Globus pallidus (tissue), 1 donor: ENCODE results near the gene CXCR4.

ENCODE experiments used
- DNase-seq: peaks from one replicate; pipeline ENCODE4 v3.0.0-alpha.2; 2015; ENCODE audit warnings: low spot score

CXCR4 gene

GRCh38 chr2:136117909-136118818 is at the start of gene CXCR4:
TSS of gene CXCR4 (minus strand) at chr2:136118149. CDS start at chr2:136118060, 89 bp downstream.
- peak; percentile 73 for DNase-seq

- DNase-seq = no peak
These were observed 46.4 kb upstream of the CXCR4 start for GRCh38 chr2:136164280-136164776.

- DNase-seq = no peak
These were observed 44.5 kb upstream of the CXCR4 start for GRCh38 chr2:136162438-136162837.

DNA sequence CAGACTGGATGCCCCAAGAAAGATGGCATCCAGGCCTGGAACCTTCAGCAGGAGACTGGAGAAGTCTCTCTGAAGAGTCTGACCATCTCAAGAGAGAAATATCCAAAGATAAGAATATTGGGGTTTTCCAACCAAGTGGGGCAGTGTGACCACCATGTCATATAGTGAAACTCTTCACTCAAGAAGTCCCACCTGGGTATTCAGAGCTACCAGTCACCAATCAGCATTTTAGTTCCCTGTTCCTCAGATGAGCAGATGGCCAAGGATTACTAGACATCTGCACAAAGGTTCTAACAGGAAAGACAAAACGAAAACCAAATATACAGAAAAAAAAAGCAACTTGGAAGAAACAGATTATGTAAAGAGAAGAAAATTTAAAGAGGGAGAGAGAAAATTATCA is 38.5 kb upstream of the CXCR4 start:
- DNase-seq = no peak

GRCh38 chr2:136154384-136154783 is 36.4 kb upstream of the CXCR4 start:
- no peak for DNase-seq

DNA sequence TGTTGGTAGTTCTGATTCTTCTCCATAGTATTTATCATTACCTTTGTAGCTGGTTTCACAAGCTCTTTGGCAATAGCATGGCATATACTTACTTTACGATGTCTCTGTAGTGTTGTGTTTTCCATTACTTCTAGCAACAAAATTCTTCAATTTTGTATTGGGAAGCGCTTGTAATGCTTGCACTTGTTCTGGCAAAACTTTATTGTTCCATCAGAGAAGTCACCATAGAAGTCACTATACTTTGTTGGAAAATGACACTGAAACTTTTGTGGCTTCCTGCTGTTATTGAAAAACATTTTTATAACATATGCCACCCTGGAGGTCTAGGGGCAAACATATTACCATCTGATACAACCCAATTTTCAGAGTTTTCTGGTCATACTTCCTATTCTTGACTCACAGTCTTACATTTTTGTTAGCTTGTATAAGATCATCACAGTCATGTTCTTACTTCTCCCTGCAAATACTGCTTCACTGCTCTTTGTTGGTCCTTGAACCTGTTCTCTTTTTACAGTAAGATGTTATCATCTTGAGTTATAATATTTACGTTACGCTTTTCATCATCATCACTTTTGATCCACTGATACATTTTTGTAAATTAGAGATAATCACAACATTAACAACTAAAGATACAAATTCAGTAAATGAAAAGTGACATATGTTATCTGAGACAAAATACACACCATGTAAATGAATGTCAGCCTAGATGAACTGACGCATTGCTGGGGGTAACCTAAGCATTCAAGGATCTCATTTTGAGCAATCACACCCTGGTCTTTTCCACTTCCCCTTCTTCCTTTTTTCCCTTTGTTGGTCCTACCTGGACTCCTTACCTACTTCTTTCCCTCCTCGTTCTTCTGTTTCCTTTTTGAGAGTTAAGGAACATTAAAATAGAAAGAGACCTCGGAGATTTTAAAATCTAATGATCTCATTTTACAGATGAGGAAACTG is 33.3 kb upstream of the CXCR4 start:
- DNase-seq = no peak

DNA sequence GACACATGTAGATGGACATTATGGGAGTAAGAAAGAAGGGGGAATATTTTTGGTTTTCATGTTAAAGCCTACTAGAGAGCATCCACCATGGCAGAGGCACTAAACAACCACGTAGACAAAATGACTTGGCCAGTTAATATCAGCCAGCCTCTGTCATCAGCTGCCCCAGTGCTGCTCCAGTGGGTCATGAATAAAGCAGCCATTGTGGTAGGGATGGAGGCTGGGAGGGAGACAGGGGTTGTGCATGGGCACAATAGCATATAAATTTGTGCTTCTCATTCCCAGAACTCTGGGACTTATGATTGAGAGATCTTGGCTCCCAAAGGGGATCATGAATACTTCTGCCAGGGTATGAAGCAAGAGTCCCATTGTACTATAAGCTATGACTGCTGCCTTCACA is 31.1 kb upstream of the CXCR4 start:
- peak; percentile 66 for DNase-seq

- DNase-seq = no peak
These were observed 28.6 kb upstream of the CXCR4 start for GRCh38 chr2:136146564-136146963.

- no peak for DNase-seq
These were observed 25.9 kb upstream of the CXCR4 start for GRCh38 chr2:136143603-136144451.

DNA sequence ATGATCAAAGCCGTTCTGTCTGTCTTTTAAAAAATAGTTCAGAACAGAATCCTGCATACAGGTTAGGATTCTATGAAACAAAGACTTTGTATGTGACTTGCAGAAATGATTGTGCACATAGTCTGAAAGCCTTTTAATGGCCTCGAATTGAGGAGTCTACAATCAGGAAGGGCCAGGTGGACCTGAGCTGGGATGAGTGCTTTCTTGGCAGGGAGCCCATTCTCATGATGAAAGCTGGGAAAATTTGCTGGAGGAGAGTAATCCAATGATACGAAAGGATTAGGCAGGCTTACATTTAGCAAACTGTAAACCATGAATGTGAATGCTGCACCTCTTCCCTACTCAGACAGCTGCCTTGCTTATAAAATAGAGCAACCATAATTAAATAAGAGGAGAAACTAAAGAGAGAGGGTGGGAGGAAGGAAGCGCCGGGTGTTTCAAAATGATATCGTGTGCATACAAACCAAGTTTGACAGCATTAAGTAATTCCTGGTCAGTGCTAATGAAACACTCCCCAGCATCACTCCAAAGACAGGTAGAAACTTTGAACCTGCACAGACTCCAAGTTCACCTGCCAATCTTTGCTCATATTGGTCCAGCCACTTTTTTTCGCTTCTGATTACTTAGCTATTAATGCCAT is 23.7 kb upstream of the CXCR4 start:
- no peak for DNase-seq

DNA sequence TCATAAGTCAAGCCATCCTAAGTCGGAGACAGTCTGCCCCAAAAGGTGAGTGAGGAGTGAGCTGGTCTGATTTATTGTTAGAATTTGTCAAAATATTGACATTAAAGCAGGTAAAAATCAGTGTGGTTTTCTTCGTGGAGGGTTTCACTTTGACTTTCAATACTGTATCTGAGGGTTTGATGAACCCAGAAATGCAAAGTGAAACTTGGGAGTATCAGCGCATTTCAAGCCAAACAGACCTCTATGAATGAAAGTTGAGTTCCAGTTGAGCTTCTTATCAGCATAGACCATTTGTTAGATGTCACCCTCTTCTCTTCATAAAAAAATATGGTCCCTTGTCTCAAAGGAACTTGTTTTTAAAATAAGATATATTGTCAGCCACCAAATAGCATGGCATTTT is 21.7 kb upstream of the CXCR4 start:
- no peak for DNase-seq

DNA sequence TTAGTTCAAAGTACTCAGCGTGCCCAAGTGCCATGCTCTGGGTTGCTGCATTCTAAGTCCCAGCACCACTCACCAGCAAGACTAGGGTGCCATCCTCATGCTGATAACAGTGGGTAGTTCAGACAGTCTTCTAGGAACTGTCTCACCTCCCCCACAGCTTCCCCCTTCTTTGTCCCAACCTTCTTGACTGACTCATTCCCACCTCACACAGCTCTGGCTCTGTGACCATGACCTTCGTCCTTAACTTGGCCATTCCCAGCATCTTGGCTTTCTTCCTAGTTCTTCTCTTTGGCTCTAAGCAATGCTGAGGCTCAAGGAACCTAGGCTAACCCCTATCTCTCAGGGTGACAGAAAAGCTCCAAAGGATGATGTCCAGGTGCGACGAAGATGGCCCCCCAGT is 20.0 kb upstream of the CXCR4 start:
- DNase-seq = no peak

- no peak for DNase-seq
These were observed 19.0 kb upstream of the CXCR4 start for GRCh38 chr2:136136931-136137330.

GRCh38 chr2:136135921-136136906 is 18.3 kb upstream of the CXCR4 start:
- DNase-seq = no peak

DNA sequence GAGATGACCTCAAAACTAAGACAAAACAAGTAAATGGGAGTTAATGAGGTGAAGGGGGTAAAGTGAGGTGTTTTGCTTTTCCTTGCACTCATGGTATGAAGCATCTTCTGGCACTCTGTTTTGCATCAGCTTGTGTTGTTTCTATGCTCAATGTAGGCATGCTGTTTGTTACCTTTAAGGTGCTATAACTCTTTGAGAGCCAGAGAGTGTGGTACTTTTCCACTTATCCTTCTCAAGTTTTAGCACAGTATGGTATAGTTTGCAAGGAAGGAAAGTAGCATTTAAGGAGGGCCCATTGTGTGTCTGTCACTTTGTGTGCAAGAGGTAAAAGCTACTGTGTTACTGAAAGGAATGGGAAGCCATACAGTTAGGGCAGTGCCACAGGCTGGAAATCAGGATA is 17.5 kb upstream of the CXCR4 start:
- no peak for DNase-seq

- DNase-seq = no peak
These were observed 16.2 kb upstream of the CXCR4 start for GRCh38 chr2:136134126-136134525.

- no peak for DNase-seq
These were observed 15.6 kb upstream of the CXCR4 start for GRCh38 chr2:136133586-136133985.

GRCh38 chr2:136133176-136133575 is 15.2 kb upstream of the CXCR4 start:
- DNase-seq = no peak

GRCh38 chr2:136132825-136133155 is 14.8 kb upstream of the CXCR4 start:
- DNase-seq = no peak
